GM19238 (cell line): ENCODE measurements around the gene ST6GALNAC1.
"Not testable (repeated sequence)": the region's sequence is repeated elsewhere in the genome, so short reads cannot be mapped to it uniquely, and the experiment has no call there.

Source experiments
- DNase-seq: peaks from one replicate; pipeline ENCODE4 v3.0.0; 2011; ENCODE audit warnings: low spot score; ENCODE audit not compliant: insufficient read length

ST6GALNAC1 gene

DNA sequence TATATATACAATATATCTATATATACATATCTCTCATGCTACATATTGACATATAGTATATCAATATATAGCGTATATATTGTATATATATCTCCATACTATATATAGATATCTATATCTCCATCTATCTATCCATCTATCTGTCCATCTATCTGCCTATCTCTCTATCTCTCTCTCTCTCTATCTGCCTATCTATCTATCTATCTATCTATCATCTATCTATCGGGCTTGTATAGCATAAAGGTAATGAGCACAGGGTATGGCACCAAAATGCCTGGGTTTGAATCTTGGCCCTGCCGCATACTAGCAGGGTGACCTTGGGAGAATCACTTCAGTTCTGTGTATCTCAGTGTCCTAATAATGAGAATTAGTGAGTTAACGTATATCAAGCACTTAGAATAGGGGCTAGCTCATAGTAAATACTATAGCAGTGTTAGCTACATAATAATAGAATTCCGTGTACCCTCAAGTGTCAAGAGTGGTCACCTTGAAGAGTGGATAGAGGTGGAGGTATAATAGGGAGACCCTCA is 1.5 kb downstream of the ST6GALNAC1 start:
- DNase-seq: no peak

DNA sequence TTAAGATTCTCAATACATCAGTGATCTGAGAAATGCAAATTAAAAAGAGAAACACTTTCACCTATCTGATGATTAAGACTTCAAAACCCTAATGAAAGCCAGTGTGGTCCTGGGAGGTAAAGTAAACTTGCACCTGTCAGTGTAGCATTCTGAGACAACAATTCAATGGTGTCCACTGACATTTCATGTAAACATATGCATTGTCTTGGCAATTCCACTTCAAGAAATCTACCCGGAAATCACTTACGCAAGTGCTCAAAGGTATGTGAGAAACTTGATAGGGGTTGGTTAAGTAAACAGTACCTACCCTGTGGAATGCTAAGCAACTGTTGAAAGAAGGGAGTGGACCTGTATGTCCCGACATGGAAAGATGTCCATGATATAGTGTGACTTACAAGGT is 2.1 kb downstream of the ST6GALNAC1 start:
- no peak for DNase-seq

DNA sequence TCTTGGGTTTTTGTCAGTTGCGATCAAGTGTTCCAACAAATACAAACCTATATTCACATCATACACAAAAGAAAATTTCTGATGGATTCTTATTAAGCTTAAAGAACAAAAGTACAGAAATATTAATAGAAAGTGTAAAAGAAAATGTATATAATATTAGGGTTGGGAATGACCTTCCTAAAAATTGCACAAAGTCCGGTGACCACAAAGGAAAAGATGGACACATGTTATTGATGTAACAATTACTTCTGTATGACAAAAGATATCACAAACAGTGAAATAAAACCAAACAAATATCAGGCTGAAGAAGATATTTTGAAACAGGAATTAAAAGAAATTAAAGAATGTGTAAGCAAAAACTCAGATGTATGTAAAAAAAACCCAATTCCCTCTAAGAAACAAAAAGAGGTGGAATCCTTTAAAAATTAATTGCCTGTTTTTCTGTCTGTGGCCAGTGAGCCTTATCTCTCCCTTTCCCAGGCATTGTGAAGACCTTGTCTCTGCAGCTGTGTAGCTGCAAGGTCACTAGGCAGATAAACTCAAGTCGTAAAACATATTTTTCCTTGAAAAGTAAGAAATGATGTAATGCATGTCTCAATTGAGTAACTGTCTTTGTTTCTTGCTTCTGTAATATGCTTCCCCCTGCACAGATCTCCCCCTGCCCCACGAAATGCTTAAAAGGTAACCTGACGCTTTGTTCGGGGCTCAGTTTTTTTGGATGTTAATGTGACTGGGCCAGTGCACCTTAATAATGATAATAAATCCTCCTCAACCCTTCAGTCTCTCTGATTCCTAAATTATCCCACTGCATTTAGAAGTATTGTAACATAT is 2.8 kb downstream of the ST6GALNAC1 start:
- no peak for DNase-seq

DNA sequence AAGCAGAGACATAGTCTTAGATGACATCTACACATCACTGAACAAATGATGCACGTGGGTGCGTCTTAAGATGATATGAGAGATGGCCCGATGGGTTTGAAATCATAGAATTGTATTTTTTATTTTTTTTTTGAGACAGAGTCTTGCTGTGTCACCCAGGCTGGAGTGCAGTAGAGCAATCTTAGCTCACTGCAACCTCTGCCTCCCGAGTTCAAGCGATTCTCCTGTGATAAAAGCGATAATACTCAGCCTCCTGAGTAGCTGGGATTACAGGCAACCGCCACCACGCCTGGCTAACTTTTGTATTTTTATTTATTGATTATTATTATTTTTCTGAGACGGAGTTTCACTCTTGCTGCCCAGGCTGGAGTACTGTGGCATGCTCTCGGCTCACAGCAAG is 5.3 kb downstream of the ST6GALNAC1 start:
- DNase-seq: no peak

DNA sequence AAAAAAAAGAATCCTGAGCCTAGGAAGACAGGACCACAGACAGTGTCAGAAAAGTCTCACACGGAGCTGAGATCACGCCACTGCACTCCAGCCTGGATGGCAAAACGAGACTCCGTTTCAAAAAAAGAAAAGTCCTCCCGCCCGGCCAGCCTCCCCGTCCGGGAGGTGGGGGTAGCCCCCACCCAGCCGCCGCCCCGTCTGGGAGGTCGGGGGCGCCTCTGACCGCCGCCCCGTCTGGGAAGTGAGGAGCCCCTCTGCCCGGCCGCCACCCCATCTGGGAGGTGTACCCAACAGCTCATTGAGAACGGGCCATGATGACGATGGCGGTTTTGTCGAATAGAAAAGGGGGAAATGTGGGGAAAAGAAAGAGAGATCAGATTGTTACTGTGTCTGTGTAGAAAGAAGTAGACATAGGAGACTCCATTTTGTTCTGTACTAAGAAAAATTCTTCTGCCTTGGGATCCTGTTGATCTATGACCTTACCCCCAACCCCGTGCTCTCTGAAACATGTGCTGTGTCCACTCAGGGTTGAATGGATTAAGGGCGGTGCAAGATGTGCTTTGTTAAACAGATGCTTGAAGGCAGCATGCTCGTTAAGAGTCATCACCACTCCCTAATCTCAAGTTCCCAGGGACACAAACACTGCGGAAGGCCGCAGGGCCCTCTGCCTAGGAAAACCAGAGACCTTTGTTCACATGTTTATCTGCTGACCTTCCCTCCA is 6.9 kb downstream of the ST6GALNAC1 start:
- DNase-seq: not testable (repeated sequence)

DNA sequence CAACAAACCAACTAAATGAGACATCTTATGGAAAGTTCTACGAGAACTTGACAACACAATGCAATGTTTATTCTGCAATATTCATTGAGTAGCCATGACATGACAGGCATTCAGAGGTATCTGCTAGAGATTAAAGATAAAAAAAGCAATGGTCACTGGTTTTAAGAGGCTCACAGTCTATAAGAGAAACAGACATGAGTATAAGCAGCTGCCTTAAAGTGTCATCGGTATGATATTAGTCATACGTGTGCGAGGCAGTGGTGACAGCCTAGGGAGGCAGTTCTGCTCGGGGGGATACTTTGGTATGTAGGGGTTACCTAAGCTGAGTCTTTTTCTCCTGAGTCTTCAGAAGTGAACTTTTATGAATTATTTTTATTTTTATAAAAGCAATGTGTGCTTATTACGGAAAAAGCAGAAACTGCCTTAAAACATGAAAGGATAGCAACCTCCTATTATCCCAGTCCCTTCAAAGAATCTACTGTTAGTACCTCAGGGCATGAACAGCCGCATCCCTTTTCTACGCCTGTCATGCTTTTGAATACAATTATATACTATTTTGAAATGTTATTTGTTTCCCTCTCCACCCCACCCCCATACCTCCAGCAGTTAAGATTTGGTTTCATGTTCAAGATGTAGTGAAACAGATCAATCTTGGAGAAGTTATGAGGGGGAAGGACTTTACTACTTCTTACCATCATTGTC is 7.7 kb downstream of the ST6GALNAC1 start:
- no peak for DNase-seq

DNA sequence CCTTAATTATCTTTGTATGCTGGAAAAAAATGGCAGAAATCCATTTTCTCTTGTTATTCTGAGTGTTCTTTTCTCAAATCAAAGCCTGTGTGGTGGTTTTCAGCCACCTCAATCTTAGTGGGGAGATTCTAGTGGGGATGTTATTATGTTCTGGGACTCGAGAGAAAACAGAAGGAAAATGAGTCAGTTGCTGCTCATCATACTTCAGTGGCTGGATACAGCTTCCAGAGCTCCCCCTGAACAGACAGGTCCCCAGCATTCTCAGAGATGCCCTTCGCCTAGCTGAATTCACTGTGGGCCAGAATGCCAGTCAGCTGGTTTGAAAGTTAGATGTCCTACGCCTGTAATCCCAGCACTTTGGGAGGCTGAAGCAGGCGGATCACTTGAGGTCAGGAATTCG is 8.5 kb downstream of the ST6GALNAC1 start:
- no peak for DNase-seq

DNA sequence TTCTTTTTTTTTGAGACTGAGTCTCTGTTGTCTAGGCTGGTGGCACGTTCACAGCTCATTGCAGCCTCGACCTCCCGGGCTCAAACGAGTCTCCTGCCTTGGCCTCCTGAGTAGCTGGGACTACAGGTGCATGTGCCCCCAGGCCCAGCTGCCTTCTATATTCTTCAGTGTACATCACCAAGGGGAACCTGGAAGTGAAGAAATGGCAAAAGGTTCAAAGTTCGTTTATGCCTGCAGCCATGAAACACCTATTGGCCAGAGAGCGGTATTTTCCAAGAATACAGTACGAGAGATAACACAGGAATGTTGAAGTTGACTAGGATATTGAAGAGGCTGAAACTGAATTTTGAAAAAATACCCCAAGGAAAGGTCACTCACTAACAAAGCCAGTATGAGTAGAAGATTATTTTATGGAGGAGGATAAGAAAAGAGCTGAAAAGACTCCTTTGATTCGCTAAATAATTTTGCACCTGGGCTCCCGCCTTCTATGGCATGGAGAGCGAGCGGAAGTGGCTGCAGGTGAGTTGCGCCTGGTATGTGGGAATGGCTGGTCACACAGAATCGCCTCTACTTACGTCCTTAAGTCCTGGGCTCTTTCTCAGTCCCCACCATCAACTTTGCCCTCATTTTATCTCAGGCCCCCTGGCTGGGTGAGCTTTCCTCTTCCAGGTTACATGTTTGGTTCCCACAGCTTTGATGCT is 9.8 kb downstream of the ST6GALNAC1 start:
- no peak for DNase-seq

DNA sequence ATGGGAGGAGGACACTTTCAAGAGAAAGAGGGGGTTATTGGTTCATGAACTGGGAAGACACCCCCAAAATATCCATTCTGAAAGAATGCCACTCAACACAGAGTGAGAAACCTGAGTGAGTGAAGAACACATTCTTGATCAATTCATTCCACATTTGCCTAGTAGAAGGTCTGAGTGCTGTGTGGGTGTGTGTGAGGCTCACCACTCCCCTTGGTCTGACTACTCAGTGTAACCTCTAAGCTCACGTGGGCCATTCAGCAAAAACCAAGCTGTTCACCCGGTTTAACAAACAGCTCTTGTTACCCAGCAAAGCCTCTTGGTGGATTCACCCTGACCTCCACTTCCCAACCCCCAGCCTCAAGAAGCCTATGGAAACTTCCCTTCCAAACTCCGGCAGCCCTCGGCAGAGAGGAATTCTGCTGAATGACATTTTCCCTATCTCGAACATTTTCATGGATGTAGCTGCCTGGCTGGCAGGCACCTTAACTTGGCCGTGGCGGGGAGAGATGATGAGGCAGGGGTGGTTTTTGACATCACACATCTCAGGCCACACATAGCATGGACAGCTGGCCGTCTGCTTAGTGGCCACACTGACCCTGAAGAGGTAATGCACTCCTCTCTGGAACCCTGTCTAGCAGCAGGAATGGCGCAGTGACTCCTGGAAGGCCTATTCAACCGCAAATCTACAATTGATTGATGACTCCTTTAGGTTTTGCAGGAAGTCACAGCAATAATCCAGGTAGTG is 11.6 kb downstream of the ST6GALNAC1 start:
- DNase-seq: no peak

DNA sequence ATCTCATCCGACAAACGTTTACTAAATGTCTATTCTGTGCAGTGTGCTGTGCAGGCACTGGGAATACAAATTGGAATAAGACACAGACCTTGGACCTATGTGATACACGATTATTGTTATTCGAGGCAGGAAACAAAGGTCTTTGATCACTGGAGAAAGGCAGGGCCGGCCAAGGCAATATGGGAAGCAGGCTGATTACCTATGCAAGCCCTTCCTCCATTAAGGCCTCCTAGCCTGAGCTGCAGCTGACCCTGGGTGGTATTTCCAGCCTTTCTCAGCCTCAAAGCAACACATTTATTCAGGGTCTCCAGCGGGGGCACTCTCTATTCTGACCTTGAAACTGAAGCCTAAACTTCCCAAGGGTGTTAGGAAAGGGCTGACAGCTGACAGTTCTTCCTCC is 13.4 kb downstream of the ST6GALNAC1 start:
- no peak for DNase-seq

DNA sequence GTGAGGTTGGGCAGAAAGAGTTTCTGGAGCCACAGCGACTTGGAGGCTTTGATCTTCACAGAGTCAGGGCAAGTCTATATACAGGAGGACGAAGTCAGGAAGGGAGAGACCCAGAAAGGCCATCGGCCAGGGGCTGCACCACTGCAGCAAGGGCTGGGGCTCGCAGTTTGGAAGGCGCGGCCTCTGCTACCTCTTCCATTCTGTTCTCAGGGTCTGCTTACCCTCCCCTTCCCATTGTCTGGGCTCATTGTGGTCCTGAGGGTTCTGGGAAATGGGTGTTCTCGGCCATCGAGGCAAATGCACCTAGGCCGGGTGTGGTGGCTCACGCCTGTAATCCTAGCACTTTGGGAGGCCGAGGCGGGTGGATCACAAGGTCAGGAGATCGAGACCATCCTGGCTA is 16.0 kb downstream of the ST6GALNAC1 start:
- no peak for DNase-seq

DNA sequence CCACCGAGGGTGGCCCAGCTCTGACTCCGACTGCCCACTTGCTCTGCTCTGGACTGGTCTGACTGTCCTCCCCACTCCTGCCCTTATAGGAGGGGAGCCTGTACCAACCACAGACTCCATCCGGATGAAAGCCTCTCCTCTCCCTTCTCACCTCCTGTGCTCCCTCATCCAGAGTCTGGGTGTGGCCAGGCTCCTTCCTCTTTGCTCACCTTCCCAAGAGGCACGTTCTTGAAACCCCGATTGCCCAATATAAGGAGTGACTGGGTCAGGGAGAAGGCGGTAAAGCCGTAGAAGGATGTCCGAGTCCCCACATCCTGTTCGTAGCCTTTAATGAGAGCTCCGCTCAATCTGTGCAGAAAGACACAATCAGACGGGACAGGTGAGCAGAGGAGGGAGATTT is 17.1 kb downstream of the ST6GALNAC1 start:
- no peak for DNase-seq

DNA sequence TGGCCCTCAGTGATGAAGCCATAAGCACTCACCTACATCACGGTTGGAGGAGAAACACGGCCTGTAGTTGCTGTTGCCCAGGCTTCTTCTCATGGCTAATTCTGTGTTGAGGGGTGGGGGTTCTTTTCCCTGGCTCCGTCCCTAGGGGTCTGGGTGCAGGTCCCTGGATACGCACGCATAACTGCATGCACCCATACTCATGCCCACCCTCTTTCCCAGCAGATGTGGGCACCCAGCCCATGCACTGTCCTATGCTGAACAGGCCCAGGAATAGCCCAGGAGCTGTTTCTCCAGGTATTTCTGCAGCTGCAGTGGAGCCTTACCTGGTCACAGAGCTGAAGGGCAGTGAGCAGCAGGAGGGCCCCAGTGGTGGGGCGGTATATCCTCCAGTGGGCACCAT is 18.1 kb downstream of the ST6GALNAC1 start:
- DNase-seq: no peak

DNA sequence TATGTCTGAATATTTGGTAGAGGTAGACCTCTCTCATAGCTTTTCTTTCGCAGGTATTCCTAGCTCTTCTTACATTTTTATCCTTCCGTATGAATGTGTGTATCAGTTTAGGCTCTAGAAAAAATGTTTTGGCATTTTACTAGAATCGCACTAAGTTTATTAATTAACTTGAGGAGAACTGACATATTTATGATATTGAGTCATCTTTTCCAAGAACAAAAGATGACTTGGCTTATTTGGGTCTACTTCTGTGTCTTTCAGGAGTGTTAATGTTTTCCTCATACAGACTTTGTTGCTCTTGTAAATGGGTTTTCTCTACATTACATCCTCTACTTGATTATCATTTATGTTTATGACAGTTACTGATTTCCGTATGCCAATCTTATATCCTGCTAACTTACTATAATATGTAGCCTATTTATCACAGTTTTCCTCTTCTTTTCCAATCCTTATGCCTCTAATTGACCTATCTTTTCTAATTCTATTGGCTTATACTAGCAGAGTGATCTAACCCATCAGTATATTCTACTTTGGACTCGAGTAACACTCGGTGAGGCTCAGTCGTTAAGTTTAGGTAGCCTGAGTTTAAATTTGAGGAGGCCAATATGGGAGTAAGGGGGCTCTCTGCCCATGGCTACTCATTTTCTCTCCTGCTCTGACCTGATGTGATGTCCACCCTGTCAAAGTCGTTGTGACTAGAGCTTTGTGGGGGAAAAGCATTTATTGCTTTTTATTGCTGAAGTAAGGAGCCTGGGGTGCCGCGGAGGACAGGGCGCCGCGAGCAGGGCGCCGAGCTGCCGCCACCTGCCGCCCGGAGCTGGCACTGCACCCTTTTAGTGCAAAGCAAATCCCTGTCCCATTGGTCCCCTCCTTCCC is 20.0 kb downstream of the ST6GALNAC1 start:
- DNase-seq: peak; percentile 69

DNA sequence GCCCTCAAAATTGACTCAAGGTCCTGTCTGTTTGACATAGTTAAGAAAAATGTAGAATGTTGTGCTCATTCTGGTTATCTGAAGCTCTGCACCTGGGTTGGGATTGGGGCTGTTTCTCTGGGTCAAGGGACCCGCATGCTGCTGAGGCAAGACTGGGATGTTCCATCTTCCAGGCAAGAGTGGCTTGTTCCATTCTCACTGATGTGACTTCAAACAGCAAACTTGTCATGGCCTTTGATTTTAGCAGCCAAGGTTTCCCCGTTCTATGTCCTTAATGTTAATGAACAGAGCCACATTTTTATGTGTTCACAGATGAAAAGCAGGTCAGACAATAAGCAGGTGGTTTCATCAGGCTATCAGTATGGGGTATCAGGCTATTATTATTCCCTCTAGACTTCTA is 25.7 kb downstream of the ST6GALNAC1 start:
- no peak for DNase-seq

DNA sequence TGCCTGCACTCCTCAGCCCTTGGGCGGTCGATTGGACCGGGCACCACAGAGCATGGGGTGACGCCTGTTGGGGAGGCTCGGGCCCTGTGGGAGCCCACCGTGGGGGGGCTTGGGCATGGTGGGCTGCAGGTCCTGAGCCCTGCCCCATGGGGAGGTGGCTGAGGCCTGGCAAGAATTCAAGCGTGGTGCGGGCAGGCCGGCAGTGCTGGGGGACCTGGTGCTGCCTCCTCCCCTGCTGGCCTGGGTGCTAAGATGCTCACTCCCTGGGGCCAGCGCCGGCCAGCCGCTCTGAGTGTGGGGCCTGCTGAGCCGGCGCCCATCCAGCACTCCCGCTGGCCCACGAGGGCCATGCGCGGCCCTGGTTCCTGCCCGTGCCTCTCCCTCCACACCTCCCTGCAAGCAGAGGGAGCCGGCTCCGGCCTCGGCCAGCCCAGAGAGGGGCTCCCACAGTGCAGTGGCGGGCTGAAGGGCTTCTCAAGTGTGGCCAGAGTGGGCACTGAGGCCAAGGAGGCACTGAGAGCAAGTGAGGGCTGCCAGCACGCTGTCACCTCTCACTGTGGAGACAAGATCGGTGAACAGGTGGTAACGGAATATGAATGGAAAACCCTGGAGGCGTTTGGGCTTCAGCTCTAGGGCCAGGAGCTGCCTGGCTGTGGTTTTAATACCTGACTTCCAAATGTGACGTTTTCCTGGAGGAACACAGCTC is 28.5 kb downstream of the ST6GALNAC1 start:
- no peak for DNase-seq

DNA sequence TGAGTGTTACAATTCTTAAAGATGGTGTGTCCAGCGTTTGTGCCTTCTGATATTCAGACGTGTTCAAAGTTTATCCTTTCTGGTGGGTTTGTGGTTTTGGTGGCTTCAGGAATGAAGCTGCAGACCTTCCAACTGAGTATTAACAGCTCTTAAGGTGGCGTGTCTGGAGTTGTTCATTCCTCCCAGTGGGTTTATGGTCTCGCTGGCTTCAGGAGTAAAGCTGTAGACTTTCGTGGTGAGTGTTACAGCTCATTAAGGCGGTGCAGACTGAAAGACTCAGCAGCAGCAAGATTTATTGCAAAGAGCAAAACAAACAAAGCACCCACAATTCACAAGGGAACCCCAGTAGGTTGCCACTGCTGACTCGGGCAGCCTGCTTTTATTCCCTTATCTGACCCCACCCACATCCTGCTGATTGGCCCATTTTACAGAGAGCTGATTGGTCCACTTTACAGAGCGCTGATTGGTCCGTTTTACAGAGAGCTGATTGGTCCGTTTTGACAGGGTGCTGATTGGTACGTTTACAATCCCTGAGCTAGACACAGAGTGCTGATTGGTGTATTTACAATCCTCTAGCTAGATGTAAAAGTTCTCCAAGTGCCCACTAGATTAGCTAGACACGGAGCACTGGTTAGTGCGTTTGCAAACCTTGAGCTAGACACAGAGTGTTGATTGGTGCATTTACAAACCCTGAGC is 29.3 kb downstream of the ST6GALNAC1 start:
- not testable (repeated sequence) for DNase-seq
